ENCODE results near the gene OR6K3. TPM values are rescaled to one million over a fixed set of nuclear protein-coding genes. Genes with fewer than 3 reads are reported as not detected.
"Not testable (repeated sequence)": the region's sequence is repeated elsewhere in the genome, so short reads cannot be mapped to it uniquely, and the experiment has no call there.

The OR6K3 gene
- total RNA-seq, 1 experiment from 2014 or later, result not detected

DNA sequence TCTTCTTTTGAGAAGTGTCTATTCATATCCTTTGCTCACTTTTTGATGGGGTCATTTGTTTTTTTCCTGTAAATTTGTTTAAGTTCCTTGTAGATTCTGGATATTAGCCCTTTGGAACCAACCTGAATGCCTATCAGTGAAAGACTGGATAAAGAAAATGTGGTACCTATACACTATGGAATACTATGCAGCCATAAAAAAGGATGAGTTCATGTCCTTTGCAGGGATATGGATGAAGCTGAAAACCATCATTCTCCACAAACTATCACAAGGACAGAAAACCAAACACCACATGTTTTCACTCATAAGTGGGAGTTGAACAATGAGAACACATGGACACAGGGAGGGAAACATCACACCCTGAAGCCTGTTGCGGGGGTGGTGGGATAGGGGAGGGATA is 32.2 kb downstream of the OR6K3 start:
- DNase-seq (ENCODE audit: extremely low read depth, low read depth), result not testable (repeated sequence)

DNA sequence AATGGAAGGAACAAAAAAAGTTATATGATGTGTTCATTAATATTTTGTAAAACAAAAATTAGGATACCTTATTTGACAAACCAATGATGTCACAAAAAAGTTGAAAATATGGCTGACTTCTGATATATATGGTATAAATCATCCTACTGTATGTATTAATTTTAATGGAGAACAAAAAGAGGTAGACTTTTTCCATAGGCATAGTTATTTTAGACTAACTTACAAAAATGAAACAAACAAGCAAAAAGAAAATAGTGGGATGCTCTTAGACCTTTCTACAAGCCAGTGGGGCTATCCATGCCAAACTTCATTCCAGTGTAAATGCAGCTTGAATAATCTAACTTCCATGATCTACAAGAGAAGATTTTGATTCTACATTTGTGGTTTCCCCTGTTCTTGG is 33.5 kb downstream of the OR6K3 start:
- no peak for DNase-seq (ENCODE audit: extremely low read depth, low read depth)

GRCh38 chr1:158686111-158687009 is 34.2 kb downstream of the OR6K3 start, which contains the start of gene SPTA1:
Gene SPTA1, minus strand, starts transcription at chr1:158686715. Its CDS starts 198 bp downstream, at chr1:158686517.
- DNase-seq (ENCODE audit: extremely low read depth, low read depth), result peak; percentile 33

- DNase-seq (ENCODE audit: extremely low read depth, low read depth), result no peak
Observed at GRCh38 chr1:158685085-158685484, 35.4 kb downstream of the OR6K3 start.

DNA sequence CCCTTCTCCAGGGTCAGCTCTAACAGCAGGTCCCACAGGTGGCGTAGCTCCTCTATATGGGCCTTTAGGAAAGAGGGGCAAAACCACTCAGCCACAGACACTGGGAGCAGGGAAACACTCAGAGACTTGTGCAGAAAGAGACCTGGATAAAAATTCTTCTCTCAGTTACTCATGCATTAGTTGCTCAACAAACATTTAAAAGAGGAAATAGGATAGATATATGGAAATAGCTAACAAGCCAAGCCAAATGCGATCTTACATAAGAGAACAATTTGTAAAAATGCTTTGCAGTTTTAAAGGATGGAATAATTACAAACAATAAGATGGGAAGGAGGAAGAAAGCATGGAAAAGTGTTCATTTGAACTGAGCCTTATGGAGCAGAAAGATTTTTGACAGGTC is 38.9 kb downstream of the OR6K3 start:
- no peak for DNase-seq (ENCODE audit: extremely low read depth, low read depth)

GRCh38 chr1:158679289-158679688 is 41.2 kb downstream of the OR6K3 start:
- no peak for DNase-seq (ENCODE audit: extremely low read depth, low read depth)

DNA sequence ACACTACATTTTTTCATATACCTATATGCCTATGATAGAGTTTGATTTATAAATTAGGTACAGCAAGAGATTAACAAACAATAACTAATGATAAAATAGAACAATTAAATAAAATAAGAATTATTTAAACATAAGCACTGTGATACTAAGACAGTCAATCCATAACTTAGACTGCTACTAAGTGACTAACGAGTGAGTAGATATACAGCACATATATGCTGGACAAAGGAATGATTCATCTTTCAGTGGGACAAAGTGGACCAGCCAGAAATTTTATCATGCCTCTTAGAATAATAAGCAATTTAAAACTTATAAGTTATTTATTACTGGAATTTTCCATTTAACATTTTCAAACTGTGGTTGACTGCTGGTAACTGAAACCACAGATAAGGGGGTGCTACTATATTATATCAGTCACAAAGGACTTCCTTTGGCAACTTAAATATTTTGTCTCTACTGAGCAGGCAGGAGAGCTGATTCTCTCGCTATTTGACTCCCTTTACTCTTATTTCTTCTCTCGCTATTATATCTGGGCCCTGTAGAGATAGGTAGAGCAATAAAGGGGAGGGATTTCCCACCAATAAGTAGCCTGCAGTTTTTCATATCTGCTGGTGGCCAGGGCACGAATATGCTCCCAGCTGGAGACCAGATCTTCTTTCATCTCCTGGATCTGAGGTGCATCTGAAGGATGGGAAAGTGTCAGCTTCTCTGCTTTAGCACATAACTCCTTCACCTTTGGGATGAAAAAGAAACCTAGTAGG is 44.8 kb downstream of the OR6K3 start:
- DNase-seq (ENCODE audit: extremely low read depth, low read depth), result no peak

DNA sequence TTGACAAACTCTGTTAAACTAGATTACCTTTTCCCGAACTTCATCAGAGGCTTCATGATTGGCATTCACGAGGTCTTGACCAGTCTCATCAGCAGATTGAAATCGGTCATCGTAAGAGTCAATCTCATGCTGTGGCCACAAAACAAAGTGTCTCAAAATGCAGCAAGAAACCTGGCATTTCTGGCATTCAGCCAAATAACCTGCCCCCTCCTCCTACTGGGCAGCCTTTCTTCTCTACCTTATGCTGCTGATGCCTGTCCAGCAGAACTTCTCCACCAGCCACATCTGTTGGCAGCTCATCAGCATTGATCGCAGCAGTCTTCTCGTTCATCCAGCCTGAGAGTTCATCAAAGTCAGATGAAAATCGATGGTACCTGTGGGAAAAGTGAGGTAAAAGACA is 46.2 kb downstream of the OR6K3 start:
- no peak for DNase-seq (ENCODE audit: extremely low read depth, low read depth)

Other genes starting within 250 kb of the OR6K3 start
- gene OR10R2, start 248.5 kb downstream of the OR6K3 start, total RNA-seq (2014; rRNA removed; shearing (Covaris generic)), result not detected in 2 replicates
- not detected in 2 replicates for gene OR6Y1, start 166.3 kb downstream of the OR6K3 start, total RNA-seq (2014; rRNA removed; shearing (Covaris generic))
- gene OR6P1, start 150.1 kb downstream of the OR6K3 start, total RNA-seq (2014; rRNA removed; shearing (Covaris generic)), result not detected in 2 replicates
- gene OR10X1, start 140.8 kb downstream of the OR6K3 start, total RNA-seq (2014; rRNA removed; shearing (Covaris generic)), result not detected in 2 replicates
- not detected in 2 replicates for gene OR10Z1, start 115.5 kb downstream of the OR6K3 start, total RNA-seq (2014; rRNA removed; shearing (Covaris generic))
- gene SPTA1, start 34.0 kb downstream of the OR6K3 start, total RNA-seq (2014; rRNA removed; shearing (Covaris generic)), result 0.20 and 1.1 TPM in 2 replicates
- not detected in 2 replicates for gene OR6K2, start 20.1 kb downstream of the OR6K3 start, total RNA-seq (2014; rRNA removed; shearing (Covaris generic))
- not detected in 2 replicates for gene OR6K6, start 34.0 kb upstream of the OR6K3 start, total RNA-seq (2014; rRNA removed; shearing (Covaris generic))
- not detected in 2 replicates for gene OR6N1, start 51.5 kb upstream of the OR6K3 start, total RNA-seq (2014; rRNA removed; shearing (Covaris generic))
- gene OR6N2, start 60.5 kb upstream of the OR6K3 start, total RNA-seq (2014; rRNA removed; shearing (Covaris generic)), result not detected in 2 replicates
- not detected in 2 replicates for gene MNDA, start 110.6 kb upstream of the OR6K3 start, total RNA-seq (2014; rRNA removed; shearing (Covaris generic))
- not detected in 2 replicates for gene PYHIN1, start 210.8 kb upstream of the OR6K3 start, total RNA-seq (2014; rRNA removed; shearing (Covaris generic))

All from NCI-H460 (cell line).